NCI-H69 (cell line): ENCODE data around the gene SLC30A1.
A peak's percentile ranks its signal among the peaks of the same experiment; 100 is the strongest.

Experiments
- DNase-seq: peaks from one replicate; lab custom pipeline; 2025; lab: John Stamatoyannopoulos, UW

SLC30A1 gene

DNA sequence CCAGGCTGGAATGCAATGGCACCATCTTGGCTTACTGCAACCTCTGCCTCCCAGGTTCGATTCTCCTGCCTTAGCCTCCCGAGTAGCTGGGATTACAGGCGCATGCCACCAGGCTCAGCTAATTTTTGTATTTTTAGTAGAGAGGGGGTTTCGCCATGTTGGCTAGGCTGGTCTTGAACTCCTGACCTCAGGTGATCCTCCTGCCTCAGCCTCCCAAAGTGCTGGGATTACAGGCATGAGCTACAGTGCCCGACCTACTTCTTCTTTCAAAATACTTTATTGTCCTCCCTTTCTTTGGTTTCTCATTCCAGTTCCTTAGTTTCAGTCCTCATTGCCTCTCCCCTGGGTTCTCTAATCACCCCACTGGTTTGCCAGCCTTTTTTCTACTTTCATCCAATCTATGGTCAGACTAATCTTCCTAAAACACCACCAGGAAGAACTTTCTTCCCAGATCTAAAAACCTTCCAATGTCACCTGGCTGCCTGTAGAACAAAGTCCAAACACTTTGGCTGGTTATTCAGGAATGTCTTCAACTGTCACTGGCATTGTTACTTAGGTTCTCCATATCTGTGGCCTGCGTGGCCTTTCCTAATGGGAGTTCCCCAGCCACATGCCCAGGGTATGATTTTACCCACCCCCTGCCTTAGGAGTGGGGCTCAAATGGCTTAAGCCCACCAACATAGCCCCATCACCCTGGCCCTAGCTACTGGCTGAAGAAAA is 29.0 kb upstream of the SLC30A1 start:
- DNase-seq: no peak

DNA sequence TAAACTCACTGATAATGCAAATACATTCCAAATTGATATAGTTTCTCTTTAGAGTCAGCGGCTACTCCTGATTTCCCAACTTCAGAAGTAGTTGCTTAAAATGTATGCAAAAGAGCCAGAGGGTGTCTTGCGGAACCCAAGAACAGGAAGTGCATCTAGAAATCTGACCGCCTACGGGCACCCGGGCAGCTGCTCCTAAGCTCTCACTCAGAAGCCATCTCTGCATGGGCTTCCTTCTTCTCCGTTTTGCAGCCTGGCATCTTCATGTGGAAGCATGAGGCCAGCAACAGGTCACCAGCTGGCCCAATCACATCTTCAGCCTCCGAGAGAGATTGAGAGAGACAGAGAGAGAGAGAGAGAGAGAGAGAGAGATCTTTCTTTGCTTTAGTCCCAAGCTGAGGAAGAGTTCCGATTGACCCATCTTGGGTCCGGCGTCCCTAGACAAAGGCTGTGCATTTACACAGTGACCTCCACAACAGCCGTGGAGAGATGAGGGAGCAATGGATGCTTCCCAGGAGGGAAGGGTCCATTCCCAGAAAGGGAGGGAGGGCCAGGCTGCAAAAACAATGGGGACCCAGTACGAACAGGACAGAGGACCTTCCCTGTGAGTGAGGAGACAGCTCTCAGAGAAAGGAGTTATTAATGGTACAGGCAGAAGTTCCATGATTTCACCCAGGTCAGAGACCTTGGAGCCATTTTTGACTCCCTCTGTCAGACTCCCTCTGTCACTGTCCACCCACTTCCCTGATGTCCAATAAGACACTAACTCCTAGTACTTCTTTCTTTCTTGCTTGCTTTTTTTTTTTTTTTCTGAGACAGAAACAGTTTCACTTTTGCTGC is 28.2 kb upstream of the SLC30A1 start:
- no peak for DNase-seq

DNA sequence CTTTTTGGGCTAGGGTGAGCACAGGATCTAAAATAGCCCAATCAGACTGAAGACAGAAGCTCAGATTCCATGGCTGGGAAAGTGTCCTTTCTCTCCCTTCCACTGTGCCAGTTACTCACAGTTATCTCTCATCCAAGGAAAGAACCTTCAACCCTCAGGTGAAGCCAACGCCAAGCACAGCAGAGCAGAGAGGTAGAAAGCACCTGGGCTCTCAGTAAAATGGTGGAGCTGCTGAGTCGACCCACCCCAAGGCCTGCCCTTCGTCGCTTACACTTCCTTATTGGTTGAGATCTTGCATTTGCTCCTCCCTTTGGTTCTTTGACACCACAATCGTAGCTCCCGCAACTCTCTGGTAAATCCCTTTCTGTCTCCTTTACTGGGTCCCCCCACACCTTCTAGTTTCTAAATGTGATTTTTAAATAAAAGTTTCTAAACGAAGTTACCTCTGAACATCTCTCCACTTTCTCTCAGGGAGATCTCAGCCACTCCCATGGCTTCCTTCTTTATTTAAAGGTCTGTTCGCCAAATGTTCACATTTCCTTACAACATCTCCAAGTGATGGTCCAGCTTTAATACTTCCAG is 27.5 kb upstream of the SLC30A1 start:
- no peak for DNase-seq

DNA sequence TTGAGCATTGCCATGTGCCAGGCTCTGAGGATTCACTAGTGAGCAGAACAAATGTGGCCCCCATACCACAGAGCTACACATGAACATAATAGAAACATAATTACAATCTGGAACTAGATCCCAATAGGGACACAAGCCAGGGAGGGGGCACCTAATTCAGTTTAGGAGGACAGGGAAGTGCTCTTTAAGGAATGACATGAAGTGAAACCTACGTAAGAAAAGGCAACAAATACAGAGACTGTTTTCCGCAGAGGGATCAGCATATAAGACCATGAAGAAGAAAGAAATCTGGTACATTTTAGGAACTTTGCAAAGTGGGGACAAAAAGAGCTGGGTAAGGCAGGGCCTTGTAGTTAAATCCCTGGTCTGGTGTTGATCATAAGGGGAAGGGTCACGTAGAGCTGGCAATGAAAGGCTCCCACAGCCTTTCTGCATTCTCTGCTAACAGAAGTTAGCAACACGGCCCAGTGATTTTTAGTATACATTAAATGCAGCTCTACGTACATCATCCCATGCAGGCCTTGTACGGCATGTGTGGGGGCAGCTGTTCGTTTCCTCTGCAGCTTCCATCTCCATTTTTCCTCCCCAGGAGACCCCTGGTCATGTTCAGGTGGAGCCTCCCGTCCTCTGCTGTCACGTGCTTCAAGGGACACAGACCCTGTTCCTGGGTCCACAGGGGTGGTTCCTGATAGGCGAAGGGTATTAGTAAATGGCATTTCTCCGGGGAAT is 26.8 kb upstream of the SLC30A1 start:
- DNase-seq: no peak

DNA sequence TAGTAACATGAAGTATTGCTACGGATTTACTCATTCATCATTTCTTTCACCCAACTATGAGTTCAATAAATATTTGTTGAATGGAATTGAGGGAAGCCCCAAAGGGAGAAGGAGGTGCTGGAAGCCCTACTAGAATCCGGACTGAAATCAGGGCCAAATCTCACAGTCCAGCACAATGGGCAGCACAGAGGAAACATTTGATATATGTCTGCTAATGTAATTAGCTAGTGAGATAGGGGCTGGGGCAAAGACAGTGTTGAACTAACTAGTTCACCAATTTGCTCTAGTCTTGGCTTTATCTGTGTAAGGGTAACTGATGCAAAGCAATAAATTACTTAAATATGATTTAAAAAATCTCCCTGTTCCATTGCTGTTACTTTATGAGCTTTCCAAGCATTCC is 26.1 kb upstream of the SLC30A1 start:
- DNase-seq: no peak

DNA sequence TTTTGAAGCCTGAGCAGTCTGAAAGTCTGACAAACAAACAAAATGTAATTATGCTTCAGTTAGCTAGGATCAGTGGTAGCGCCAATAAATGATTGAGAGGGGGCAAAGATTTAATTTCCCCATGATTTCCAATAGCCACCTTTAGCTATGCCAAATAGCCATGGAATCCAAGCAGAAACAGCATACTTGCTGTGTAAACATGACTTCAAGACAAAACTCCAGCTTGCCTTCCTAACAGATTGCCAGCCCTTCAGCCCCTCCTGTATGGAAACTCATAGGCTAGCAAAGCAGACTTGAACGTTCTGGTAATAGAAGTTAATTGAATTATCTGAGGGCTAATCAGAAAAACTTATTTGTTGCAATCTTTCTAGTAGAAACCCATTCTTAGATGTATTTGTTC is 25.6 kb upstream of the SLC30A1 start:
- DNase-seq: peak; percentile 9

DNA sequence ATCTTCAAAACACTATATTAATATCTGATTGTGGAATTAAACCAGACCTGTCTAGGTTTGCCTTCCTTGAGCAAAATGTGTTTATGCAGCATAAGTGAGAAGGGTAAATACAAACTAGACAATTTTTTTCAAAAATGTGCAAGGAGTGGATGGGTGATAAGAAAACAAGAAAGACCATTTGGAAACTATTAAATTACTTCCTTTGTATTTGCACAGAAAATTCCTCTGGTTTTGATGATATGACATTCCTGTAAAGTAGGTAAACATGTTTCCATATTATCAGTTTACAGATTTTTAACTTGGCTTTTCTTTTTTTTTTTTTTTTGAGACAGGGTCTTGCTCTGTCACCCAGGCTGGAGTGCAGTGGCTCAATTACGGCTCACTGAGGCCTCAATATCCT is 24.8 kb upstream of the SLC30A1 start:
- DNase-seq: no peak

DNA sequence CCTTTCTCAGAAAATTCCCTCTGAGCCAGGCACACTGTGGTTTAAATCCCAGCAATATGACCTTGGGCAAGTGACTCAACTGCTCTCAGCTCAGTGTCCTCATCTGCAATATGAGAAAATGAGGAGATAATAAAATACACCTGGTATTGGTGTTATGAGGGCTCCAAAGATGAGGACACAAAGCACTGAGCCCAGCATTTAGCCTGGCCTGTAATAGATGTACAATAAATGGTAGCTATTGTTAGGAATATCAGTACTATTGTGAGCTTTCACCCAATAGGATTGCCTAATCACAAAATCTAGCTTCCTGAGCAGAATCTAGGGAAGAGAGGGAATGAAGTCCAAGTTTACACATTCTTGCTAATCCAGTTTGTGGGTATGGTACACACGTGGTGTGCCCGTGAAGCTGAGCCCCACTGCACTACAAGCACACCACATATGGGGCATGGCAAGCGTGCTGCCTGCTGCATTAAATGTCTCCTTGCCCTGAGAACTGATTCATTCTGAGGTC is 24.3 kb upstream of the SLC30A1 start:
- DNase-seq: no peak

DNA sequence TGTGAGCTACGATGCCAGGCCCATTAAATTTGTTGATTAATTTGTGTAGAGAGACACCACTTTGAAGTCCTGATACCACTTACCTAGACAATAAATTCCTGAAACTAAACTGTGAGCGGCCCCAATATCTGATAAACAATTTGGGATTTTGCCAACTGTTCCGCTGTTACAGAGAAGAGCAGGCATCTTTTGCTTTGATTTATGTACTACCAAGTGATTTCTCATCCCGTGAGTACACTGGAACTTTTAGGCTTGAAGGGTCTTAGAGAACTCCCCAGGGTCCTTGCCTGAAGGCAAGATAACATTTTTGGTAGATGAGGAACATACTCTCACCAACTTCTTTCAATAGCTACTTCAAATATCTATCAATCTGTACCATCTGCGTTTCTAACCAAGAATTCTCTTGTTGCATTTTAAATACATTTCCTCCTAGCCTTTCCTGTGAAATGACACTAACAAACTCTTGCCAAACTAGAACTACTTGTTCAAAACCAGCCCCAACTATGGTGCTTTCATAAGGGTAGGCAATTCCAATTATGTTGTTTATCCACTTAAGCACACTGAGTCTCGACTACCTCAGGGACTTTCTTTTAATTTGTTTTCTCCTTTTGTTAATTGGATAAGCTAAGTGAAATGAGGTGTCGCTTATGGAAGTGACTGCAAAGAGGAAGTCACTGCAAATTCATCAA is 23.2 kb upstream of the SLC30A1 start:
- no peak for DNase-seq

DNA sequence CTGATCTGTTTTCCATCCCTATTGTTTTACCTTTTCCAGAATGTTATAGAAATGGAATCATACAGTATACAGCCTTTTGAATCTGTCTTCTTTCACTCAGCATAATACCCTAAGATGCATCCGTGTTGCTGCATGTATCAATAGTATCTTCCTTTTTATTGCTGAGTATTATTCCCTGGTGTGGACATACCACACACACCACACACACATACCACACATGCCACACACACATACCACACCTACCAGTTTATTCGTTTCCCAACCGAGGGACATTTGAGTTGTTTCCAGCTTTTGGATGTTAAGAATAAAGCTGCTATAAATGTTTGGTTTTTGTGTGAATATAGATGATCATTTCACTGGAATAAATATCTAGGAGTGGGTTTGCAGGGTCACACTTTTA is 22.2 kb upstream of the SLC30A1 start:
- DNase-seq: no peak

DNA sequence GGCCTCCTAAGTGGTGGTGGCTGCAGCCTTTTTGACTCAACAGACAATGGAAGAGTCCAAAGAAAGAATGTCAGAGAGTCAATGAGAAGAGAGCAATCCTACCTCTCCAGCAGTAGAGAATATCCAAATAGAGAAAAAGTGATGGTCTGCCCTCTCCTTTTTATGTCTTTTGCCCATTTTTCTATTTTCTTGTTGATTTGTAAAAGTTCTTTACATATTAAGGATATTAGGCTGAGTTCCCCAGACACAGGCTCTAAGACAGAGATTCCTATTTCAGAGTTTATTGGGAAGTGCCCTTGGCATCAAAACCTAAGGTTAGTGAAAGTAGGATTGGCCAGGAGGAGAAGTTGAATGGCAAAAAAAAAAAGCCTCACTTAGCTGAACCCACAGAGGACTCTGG is 20.3 kb upstream of the SLC30A1 start:
- DNase-seq: no peak

DNA sequence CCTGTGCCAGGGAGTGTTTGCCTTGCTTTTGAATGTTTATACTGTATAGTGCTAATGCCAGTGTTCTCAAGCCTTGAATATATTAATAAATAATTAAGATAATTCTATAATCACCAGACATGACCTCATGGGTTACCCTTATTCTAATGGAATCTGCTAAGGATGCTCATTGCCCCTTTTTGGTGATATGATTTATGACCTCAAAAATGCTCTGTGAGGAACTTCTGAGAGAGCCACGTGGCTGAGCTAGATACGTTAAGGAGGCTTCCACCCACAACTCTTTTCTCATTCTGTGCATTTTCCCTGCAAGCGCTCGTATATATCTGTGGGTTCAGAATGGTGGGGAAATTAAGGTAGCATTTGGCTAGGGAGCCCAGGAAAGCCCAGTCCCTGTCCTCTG is 19.6 kb upstream of the SLC30A1 start:
- DNase-seq: no peak

DNA sequence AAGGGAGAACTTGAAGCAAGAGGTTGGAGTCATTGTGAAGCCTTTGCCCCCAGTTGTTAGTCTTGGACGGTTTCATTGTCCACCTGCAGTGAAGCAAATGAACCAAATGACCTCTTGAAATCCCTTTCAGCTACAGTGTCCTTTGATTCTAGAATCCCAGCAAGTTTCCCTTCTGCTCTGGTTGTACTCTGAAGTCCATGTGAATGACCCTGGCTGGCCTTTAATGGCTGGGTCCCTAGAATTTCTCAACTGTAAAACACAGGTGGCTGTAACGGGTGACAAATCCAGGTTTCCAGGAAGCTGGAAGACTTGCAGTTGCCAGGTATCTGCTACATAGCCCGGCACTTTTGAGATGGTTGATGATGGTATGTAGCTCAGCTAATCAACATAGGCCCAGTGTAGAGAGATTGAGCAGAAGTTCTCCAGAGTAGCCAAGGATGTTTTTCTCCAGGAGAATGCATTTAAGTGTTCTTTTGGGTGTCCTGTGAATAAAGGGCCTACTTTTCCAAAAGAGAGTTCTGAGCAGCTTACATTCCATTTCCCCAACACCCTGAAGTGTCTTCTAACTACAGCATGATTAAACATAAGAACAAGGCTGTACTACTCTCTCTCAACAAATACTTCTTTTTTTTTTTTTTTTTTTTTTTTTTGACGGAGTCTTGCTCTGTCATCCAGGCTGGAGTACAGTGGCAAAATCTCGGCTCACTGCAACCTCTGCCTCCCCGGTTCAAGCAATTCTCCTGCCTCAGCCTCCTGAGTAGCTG is 17.6 kb upstream of the SLC30A1 start:
- no peak for DNase-seq

DNA sequence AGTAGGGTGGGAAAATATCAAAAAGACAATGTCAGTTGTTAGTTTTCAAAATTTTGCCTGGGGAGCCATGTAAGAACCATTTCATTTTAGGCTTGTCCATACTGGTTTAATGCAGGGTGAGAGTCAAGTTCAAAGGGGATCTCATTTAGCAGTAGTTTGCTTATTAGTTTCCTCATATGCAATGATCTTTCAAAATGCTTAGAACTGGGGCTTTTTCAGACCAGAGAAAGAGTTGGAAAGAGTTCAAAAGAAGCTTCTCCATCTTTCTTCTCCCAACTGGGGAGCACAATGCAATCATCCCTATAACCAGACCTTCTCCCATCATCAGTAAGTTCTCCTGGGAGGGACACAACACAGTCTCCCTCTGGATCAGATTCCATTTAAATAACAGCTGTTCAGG is 16.5 kb upstream of the SLC30A1 start:
- no peak for DNase-seq

DNA sequence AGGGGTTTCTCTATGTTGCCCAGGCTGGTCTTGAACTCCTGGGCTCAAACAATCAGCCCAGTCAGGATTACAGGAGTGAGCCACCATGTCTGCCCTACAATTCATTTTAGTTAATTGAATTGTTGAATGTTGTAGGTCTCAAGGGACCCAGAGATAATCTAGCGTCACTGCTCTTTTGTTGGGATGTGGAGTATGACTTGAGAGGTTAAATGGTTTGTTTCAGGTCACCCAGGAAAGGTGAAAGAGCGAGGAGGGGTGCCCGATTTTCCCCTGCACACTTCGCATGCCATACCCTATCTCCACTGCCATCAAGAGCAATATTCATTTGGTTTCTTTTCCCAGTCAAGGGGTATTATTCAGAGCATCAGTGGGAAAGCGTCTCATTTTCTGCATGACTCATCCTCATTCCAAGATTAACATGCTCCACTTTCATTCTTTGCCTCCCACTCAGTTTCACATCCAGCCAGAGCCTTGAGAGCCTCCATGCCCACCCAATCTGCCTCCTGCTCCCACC is 13.1 kb upstream of the SLC30A1 start:
- DNase-seq: peak; percentile 50

DNA sequence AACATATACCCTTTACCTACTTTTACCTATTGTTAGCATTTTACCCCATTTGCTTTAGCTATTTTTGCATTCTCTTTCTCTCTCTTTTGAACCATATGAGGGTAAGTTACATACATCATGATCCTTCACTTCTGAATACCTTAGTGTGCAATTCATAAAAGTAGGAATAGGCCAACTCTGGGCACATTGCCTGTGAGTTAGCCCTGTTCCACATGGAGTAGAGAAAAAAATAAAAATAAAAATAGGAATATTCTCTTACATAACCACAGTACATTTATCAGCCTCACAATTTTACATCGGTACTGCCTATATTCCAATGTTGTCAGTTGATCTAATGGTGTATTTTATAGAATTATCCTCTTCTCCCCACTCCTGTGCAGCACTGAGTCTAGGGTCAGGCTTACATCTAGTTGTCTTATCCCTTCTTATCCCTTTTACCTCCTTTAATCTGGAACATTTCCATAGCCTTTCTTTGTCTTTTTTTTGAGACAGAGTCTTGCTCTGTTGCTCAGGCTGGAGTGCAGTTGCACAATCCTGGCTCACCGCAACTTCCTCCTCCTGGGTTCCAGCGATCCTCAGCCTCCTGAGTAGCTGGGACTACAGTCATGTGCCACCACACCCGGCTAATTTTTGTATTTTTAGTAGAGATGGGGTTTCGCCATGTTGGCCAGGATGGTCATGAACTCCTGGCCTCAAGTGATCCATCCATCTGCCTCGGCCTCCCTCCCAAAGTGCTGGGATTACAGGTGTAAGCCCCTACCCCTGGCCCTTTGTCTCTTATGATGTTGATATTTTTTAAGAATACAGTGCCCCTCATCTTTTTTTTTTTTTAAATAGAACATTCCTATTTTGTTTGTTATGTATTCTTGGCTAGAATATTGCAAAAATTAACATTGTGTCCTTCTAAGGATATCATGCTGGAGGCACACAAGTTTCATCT is 11.1 kb upstream of the SLC30A1 start:
- no peak for DNase-seq

DNA sequence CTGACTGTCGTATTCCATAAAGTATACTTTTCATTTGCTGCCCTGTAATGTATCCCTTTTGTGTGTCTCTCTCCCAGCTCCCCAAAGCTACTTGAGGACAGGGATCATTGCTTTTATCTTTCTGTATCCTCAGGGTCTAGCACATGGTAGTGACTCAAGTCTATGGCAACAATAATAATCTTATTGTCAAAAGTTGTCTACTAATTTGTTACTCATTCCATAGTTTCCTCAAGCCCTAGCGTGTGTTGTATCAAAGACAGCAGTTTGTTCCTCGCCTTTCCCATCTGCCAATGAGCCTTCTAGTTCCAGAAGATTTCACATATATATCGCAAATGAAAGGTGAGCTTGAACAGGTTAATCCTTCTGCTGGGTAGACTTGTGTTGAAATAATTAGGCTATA is 9.8 kb upstream of the SLC30A1 start:
- DNase-seq: no peak

DNA sequence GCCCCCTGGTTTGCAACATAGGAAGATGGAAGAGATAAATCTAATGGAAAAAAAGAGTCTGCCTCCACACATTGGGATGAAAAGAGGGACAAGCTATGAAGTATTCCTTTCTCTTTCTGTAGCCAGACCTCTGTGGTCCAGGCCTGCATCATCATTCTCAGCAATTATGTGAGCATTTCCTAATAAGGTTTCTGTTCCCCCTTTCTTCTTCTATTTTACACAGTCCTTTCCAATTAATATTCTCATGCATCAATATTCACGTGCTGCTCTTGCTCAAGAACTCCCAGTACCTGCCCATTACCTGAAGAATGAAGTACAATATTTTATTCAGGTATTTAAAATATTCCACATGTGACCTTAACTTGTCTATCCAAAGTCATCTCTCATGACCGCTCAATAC is 8.2 kb upstream of the SLC30A1 start:
- no peak for DNase-seq

DNA sequence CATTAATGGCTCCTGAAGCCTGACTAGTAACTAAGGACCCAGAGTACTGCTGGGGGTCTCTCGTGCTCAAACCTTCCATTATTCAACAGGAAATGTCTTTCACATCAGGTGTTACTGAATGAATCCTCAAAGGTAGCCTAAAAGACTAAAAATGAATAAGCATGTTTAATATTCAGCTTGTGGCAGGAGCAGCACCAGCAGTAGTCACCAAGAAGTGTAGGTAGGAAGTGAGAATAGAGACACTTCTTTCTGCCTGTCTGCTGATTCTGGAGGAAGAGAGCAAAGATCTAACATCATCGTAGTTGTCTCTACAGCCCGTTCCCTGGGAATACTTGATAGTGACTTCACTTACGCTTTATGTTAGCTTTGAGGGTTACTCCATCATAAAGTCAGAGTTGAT is 7.6 kb upstream of the SLC30A1 start:
- no peak for DNase-seq
